Subcutaneous adipose tissue (tissue), 4 donors: ENCODE results near the gene HNRNPR. TPM values are rescaled to one million over a fixed set of nuclear protein-coding genes. Genes with fewer than 3 reads are reported as not detected.

Experiments
- total RNA-seq, 4 donors: library from RNA; depleted of rRNA; stranded (reverse); fragments of >200 nt; gene quantifications; one replicate each; pipeline ENCODE4 v1.1.0, GENCODE V29; 2016
- TF ChIP-seq, protein P1 (sequence below): fragments of 450-650 bp; IDR thresholded peaks from one replicate; pipeline ENCODE4 v1.5.1; 2016; ENCODE audit warnings: low read depth, mild to moderate bottlenecking, control low read depth, antibody characterized with exemption, moderate library complexity

The HNRNPR gene
- total RNA-seq, 4 donors from 2014 or later: 45.6 to 68.0 (median 64.5) TPM

DNA sequence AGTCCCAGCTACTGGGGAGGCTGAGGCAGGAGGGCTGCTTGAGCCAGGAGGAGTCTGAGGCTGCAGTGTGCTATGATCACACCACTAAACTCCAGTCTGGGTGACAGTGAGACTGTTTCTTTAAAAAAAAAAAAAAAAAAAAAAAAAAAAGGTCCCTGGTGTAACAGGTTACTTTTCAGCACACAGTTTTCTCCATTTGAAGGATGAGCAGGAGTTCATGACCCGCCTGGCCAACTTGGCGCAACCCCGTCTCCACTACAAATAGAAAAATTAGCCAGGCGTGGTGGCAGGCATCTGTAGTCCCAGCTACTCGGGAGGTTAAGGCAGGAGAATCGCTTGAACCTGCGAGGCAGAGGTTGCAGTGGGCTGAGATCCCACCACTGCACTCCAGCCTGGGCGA, 12.4 kb downstream of the HNRNPR start:
- TF ChIP-seq, protein P1, sequence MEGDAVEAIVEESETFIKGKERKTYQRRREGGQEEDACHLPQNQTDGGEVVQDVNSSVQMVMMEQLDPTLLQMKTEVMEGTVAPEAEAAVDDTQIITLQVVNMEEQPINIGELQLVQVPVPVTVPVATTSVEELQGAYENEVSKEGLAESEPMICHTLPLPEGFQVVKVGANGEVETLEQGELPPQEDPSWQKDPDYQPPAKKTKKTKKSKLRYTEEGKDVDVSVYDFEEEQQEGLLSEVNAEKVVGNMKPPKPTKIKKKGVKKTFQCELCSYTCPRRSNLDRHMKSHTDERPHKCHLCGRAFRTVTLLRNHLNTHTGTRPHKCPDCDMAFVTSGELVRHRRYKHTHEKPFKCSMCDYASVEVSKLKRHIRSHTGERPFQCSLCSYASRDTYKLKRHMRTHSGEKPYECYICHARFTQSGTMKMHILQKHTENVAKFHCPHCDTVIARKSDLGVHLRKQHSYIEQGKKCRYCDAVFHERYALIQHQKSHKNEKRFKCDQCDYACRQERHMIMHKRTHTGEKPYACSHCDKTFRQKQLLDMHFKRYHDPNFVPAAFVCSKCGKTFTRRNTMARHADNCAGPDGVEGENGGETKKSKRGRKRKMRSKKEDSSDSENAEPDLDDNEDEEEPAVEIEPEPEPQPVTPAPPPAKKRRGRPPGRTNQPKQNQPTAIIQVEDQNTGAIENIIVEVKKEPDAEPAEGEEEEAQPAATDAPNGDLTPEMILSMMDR: no peak

DNA sequence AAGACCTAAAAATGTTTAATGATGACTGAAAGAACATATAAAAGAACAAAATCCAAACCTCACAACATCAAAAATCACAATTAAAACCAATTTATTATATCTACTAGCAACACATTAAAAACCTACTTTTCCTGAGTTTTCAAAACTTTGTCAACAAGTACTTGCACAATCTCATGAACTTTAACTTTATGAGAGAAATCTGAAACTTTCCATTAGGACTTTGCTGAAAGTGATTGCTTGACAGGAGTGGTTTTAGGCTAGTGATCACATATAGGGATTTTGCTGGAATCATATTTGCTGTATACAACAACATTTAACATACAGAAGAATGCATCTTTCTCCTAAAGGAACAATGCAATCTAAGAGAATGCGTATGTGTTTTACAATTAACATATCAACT, 13.2 kb downstream of the HNRNPR start:
- TF ChIP-seq, protein P1: no peak

DNA sequence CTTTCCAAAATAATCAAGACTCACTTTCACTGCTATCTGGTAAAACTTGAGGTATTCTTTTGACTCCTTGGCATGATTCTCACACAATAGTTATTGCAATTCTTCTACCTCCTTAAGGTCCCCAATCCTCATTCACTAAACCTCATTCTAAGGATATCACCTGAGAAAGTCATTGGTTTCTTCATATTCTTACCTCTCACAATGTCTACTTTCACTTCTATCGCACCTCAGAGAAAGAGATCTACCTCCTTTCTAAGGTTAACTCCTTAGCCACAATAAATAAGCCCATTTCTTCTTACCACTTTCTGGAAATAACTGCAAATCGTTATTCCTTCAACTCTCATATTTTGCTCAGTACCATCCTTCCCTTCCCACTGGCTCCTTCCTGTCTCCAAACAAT, 18.7 kb downstream of the HNRNPR start:
- TF ChIP-seq, protein P1: no peak

DNA sequence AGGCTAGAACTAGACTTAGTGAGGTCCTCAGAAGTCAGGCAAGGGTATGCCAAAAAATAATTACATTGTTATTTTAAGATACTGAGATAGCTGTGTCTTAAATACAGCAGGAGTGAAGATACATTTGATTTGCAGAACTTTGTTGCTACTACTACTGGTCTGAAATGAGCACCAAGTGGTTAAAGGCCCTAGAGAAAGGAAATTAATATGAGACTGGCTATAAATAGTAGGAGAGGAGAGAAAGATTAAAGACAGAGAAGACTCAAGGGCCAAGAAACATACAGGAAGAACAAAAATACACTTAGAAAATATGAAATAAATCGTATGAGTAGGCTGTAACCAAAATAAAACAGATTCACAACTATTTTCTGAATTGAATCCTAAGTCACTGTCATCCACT, 21.3 kb downstream of the HNRNPR start:
- TF ChIP-seq, protein P1: no peak

DNA sequence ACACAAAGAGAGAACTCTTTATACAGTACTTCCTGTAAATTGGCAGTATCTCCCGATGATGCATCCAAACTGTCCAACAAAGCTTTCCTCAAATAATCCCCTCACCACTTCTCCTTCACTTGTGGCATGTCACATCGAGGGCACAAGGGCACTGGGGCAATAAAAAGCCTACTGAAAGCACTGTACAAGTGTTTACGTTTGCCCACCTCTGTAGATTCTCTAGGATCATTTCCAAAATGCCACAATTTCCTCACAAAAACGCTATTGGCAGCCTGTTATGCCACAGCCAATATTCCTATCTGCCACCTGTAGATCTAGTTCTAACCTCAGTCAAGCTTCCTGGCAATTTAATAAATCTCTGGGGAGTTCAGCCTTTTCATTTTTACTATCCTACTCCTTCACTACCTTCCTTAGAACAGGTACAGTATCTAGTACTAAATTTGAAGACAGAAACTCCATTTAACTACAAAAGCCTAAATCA, 39.9 kb downstream of the HNRNPR start:
- TF ChIP-seq, protein P1: no peak

DNA sequence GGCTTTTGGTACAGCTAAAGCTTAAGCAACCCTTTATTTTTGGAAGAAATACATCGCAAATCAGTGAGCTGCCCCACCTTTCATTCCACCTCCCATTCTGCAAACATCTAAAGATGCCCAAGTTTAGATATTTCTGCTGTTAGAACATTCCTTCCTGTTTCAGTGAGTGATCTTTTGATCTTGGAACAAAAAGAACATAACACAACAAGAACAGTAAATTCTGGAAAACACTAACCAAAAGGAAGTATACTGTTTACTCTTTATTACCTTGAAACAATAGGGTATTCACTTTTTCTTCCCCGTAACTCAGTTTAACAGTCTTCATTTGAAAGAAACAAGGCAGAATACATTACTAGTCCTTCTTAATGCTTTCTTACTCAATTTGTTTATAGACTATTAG, 40.6 kb downstream of the HNRNPR start:
- TF ChIP-seq, protein P1: no peak

DNA sequence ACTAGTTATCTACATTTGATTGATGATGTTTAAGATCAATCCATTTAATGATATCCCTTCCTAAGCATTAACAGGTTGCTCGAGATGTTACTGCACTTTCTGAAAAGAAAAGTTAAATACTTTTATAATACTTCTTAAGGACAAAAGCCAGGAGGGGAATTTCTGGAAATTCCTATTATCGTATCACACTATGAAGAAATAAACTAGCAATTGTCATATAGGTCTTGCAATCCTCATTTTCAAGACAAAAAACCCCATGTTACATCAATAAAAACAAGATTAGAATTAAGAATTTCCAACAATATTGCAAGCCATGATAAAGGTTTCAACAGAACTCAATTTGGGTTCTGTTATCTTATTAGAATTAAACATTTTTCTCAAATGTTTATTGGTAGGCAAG, 47.2 kb downstream of the HNRNPR start:
- TF ChIP-seq, protein P1: no peak
